PC-9 (cell line): ENCODE data around the gene CACNA1I.

Experiments
- CTCF ChIP-seq: fragments of 200-600 bp; sonication (generic); conservative IDR thresholded peaks from 2 replicates; pipeline ENCODE4 v1.6.1; 2017; ENCODE audit warnings: mixed run types, antibody characterized with exemption, mild to moderate bottlenecking, moderate library complexity
- EZH2 ChIP-seq: fragments of 200-600 bp; sonication (generic); IDR thresholded peaks from 2 replicates; pipeline ENCODE4 v1.8.0; 2017; ENCODE audit warnings: antibody characterized with exemption, low read depth

- TF ChIP-seq EZH2 (no peak), CTCF (no peak)
These were observed 40.8 kb downstream of the CACNA1I start for GRCh38 chr22:39611360-39611759.
